Right lobe of liver (tissue), 4 donors: ENCODE data around the gene ZNF697.

Source experiments
- CTCF ChIP-seq, 4 donors: fragments of 200-600 bp in 3 of 4; fragments of 450-650 bp in 1 of 4; IDR thresholded peaks; one replicate each; pipeline versions ENCODE4 v1.5.1 to v1.8.0; 2016 to 2022; ENCODE audit warnings: antibody characterized with exemption in 4 of 4, mild to moderate bottlenecking in 2 of 4
- POLR2A ChIP-seq: fragments of 450-650 bp; IDR thresholded peaks from one replicate; pipeline ENCODE4 v1.6.1; 2017; ENCODE audit warnings: antibody characterized with exemption, mild to moderate bottlenecking
- donor health status: DM: no; HTN: no; CAD: no.
- donor health status: DM: no; HTN: no; CAD: no.
- donor health status: DM: no; HTN: yes; CAD: no.

GRCh38 chr1:119634016-119634415 lies 14.1 kb downstream of the ZNF697 start:
- no peak for TF ChIP-seq CTCF (IDR thresholded peaks at IDR 0.05)
- TF ChIP-seq POLR2A, result no peak
